Measurements from ENCODE around the gene LMF1.

The LMF1 gene

DNA sequence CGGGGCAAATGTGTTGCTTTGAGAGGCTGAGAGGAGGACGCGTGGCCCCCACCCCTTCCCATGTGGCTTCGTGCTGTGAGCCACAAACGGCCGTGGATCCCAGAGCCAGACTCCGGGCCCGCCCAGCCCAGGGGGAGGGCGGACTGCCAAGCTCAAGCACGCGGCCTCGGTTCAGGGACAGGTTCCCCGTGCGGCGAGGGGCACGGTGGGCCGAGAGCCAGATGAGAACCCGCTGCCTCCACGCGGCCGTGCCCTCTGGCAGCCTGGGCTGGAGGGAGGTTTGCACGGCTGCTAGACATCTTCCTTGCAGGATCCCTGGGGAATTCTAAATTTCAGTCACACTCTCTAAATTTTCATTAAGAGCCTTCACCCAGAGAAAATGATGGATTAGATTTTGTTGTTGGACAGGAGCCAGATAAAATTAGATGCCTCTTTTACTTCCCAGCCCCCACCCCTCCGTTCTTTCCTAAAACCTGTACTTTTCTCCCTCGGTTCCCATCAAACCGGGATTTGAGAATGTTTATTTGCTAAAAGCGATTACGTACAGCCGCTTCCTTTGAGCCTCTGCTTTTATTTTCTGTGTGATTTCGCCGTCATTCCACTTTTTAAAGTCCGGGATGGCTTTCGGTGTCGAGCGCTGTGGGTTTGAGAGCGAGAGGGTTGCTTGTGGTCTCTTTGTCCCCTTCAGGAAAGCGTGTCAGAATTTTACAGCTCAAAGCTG lies 145.3 kb downstream of the LMF1 start:
- Mint-ChIP-seq H3K36me3 (ENCODE audit: low read depth) (no peaks in the 10 kb centered on the region), H3K4me1 (peaks cover 8% of the 10 kb centered on the region), H3K27ac (peak overlapping the region; percentile 6 to 78 (median 46)), H3K4me3 (peak overlapping the region; percentile 13 to 67 (median 27)), H3K27me3 (ENCODE audit: low read depth) (peaks cover 30% of the 10 kb centered on the region), H3K9me3 (peaks cover 10% of the 10 kb centered on the region)
- TF ChIP-seq, protein P1, sequence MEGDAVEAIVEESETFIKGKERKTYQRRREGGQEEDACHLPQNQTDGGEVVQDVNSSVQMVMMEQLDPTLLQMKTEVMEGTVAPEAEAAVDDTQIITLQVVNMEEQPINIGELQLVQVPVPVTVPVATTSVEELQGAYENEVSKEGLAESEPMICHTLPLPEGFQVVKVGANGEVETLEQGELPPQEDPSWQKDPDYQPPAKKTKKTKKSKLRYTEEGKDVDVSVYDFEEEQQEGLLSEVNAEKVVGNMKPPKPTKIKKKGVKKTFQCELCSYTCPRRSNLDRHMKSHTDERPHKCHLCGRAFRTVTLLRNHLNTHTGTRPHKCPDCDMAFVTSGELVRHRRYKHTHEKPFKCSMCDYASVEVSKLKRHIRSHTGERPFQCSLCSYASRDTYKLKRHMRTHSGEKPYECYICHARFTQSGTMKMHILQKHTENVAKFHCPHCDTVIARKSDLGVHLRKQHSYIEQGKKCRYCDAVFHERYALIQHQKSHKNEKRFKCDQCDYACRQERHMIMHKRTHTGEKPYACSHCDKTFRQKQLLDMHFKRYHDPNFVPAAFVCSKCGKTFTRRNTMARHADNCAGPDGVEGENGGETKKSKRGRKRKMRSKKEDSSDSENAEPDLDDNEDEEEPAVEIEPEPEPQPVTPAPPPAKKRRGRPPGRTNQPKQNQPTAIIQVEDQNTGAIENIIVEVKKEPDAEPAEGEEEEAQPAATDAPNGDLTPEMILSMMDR (IDR thresholded peaks at IDR 0.05; ENCODE audit: unreplicated experiment in 3 of 3): no peak

DNA sequence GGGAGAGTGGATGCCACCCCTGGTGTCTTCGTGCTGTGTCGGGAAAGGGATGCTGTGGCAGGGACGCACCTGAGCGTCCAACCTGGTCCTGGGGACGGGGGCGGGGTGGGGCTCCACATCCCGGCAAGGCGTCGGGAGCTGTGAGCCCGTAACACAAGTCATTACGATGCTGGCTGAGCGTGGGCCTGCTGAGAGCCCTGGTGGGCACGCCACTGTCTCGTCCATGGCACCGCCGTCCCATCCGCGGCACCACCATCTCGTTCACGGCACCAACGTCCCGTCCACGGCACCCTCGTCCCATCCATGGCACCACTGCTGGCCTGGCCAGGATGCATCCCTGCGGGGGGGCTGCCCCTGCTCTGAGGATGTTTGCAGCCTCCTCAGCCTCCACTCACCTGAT lies 146.2 kb downstream of the LMF1 start:
- no peak overlapping the region for H3K4me3 Mint-ChIP-seq
- H3K27ac Mint-ChIP-seq: no peak overlapping the region
- peaks cover 10% of the 10 kb centered on the region for H3K9me3 Mint-ChIP-seq

DNA sequence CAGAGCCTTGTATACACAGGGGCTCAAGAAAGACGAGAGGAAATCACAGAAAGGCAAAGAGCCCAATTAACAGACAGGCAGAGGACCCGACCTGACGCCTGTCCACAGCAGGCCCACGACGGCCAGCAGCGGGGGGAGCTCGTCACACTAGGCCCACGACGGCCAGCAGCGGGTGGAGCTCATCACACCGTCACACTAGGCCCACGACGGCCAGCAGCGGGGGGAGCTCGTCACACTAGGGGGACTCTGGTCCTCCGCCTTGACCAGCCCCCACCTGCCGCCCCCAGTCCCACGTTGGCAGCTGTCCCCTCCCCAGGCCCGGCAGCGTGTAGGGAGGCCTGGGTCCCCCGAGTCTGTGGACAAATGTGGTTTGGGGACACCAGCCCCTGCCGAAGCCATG lies 146.6 kb downstream of the LMF1 start:
- peaks cover 10% of the 10 kb centered on the region for H3K9me3 Mint-ChIP-seq
- H3K4me3 Mint-ChIP-seq: no peak overlapping the region
- TF ChIP-seq, protein P1 (IDR thresholded peaks at IDR 0.05; ENCODE audit: unreplicated experiment in 3 of 3): no peak
- H3K27me3 Mint-ChIP-seq (ENCODE audit: low read depth): peaks cover 28% of the 10 kb centered on the region
- no peak overlapping the region for H3K27ac Mint-ChIP-seq
- no peaks in the 10 kb centered on the region for H3K36me3 Mint-ChIP-seq (ENCODE audit: low read depth)
- H3K4me1 Mint-ChIP-seq: peaks cover 8% of the 10 kb centered on the region

More for the DNA sequence above, 146.2 kb downstream of the LMF1 start:
- TF ChIP-seq, protein P1 (IDR thresholded peaks at IDR 0.05; ENCODE audit: unreplicated experiment in 3 of 3): no peak
- Mint-ChIP-seq H3K36me3 (ENCODE audit: low read depth) (no peaks in the 10 kb centered on the region), H3K4me1 (peaks cover 8% of the 10 kb centered on the region), H3K27me3 (ENCODE audit: low read depth) (peaks cover 27% of the 10 kb centered on the region)

DNA sequence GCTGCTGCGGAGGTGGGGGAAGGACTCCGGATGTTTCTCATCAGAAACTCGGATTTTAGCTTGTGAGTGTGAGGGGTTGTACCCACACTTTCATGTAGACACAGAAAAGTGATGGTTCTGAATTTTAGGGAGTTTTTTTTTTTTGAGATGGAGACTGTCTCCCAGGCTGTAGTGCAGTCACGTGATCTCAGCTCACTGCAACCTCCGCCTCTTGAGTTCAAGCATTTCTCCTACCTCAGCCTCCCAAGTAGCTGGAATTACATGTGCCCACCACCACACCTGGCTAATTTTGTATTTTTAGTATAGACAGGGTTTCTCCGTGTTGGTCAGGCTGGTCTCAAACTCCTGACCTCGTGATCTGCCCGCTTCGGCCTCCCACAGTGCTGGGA lies 147.9 kb downstream of the LMF1 start:
- TF ChIP-seq, protein P1 (IDR thresholded peaks at IDR 0.05; ENCODE audit: unreplicated experiment in 3 of 3): no peak
- peaks cover 8% of the 10 kb centered on the region for H3K4me1 Mint-ChIP-seq
- peaks cover 25% of the 10 kb centered on the region for H3K27me3 Mint-ChIP-seq (ENCODE audit: low read depth)
- no peak overlapping the region for H3K4me3 Mint-ChIP-seq
- peaks cover 10% of the 10 kb centered on the region for H3K9me3 Mint-ChIP-seq
- no peak overlapping the region for H3K27ac Mint-ChIP-seq
- H3K36me3 Mint-ChIP-seq (ENCODE audit: low read depth): no peaks in the 10 kb centered on the region

DNA sequence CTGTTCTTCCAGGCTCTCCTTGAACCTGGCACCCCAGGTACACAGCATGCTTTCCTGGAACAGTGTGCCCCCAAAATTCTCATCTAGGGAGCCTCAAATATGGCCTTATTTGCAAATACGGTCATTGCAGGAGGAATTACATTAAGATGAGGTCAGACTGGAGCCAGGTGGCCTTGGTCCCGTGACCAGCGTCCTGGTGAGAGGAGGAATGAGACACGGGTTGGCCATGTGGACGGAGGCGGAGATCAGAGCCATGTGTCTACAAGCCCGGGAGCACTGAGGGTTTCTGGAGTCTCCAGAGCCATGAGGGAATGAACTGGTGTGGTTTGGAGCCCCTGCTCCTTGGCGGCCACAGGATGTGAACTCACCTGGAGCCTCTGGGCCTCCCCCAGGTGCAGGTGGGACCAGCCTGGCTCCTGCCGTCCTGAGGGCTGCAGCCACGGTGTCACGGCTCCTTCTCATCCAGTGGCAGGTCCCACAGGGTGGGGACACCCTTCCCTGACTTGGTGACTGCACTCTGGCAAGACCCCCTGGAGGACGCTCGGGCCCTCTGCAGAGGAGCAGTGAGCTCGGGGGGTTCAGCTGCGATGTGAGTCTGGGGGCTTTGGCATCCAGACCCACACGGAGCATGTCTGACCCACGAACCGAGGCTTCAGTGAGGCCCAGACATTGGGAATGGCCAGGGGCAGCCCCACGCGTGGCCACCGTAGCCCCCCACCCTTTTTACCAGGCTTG lies 148.4 kb downstream of the LMF1 start:
- Mint-ChIP-seq H3K9me3 (peaks cover 10% of the 10 kb centered on the region), H3K27me3 (ENCODE audit: low read depth) (peaks cover 23% of the 10 kb centered on the region), H3K36me3 (ENCODE audit: low read depth) (no peaks in the 10 kb centered on the region), H3K4me3 (no peak overlapping the region), H3K4me1 (peaks cover 8% of the 10 kb centered on the region), H3K27ac (no peak overlapping the region)
- TF ChIP-seq, protein P1 (IDR thresholded peaks at IDR 0.05; ENCODE audit: unreplicated experiment in 3 of 3): no peak
